Measurements from ENCODE around the gene SOX30.

SOX30 gene

GRCh38 chr5:157672976-157673375, 20.7 kb upstream of the SOX30 start:
- H3K27ac Mint-ChIP-seq, result no peak overlapping the region
- DNase-seq, result no peak
- peaks cover 5% of the 10 kb centered on the region for H3K36me3 Mint-ChIP-seq
- H3K4me3 Mint-ChIP-seq, result no peak overlapping the region
- CTCF ChIA-PET, result no interaction called here
- peaks cover 1% of the 10 kb centered on the region for H3K9me3 Mint-ChIP-seq
- H3K4me1 Mint-ChIP-seq, result peaks cover 30% of the 10 kb centered on the region
- peaks cover 60% of the 10 kb centered on the region for H3K27me3 Mint-ChIP-seq

GRCh38 chr5:157671592-157672330, 19.5 kb upstream of the SOX30 start:
- CTCF ChIA-PET, result no interaction called here
- Mint-ChIP-seq H3K27me3 (peaks cover 61% of the 10 kb centered on the region), H3K27ac (peak overlapping the region; percentile 60)

GRCh38 chr5:157670662-157671591, 18.7 kb upstream of the SOX30 start, which contains the start of gene C5orf52:
Gene C5orf52, plus strand, starts transcription at chr5:157671533. Its CDS starts 82 bp downstream, at chr5:157671615.
- CTCF ChIA-PET, result interaction anchor here (0.9 to 3.7 kb wide), 6 partner anchors 10 to 125 kb away, joined by 3 to 31 read pairs (median 4); partner anchors contain the start of gene LSM11

More at GRCh38 chr5:157671592-157672330, 19.5 kb upstream of the SOX30 start:
- Mint-ChIP-seq H3K4me1 (peaks cover 30% of the 10 kb centered on the region), H3K36me3 (peaks cover 5% of the 10 kb centered on the region), H3K9me3 (no peaks in the 10 kb centered on the region), H3K4me3 (peak overlapping the region; percentile 83)
- no peak for DNase-seq

GRCh38 chr5:157669701-157670097, 17.5 kb upstream of the SOX30 start:
- DNase-seq, result no peak
- H3K27ac Mint-ChIP-seq, result no peak overlapping the region
- H3K4me1 Mint-ChIP-seq, result peaks cover 30% of the 10 kb centered on the region
- CTCF ChIA-PET, result interaction anchor here (0.7 to 3.7 kb wide), 9 partner anchors 43 to 280 kb away, joined by 3 to 32 read pairs (median 3); partner anchors contain the start of gene LSM11
- H3K9me3 Mint-ChIP-seq, result peaks cover 4% of the 10 kb centered on the region
- no peak overlapping the region for H3K4me3 Mint-ChIP-seq
- peaks cover 11% of the 10 kb centered on the region for H3K36me3 Mint-ChIP-seq
- H3K27me3 Mint-ChIP-seq, result peaks cover 66% of the 10 kb centered on the region

More at GRCh38 chr5:157670662-157671591, 18.7 kb upstream of the SOX30 start, which contains the start of gene C5orf52:
- peak; percentile 43 for DNase-seq
- peak within 1 kb of the TSS; percentile 83 for H3K4me3 Mint-ChIP-seq
- peaks cover 5% of the 10 kb centered on the region for H3K36me3 Mint-ChIP-seq
- H3K4me1 Mint-ChIP-seq, result peaks cover 30% of the 10 kb centered on the region
- H3K9me3 Mint-ChIP-seq, result no peaks in the 10 kb centered on the region
- H3K27ac Mint-ChIP-seq, result peak within 1 kb of the TSS; percentile 60
- H3K27me3 Mint-ChIP-seq, result peaks cover 66% of the 10 kb centered on the region

GRCh38 chr5:157668356-157668755, 16.1 kb upstream of the SOX30 start:
- Mint-ChIP-seq H3K27ac (no peak overlapping the region), H3K9me3 (peaks cover 8% of the 10 kb centered on the region)

GRCh38 chr5:157665467-157666070, 13.3 kb upstream of the SOX30 start:
- no peak overlapping the region for H3K4me3 Mint-ChIP-seq
- no peak overlapping the region for H3K27ac Mint-ChIP-seq
- no peak for DNase-seq
- peaks cover 16% of the 10 kb centered on the region for H3K9me3 Mint-ChIP-seq
- H3K36me3 Mint-ChIP-seq, result peaks cover 16% of the 10 kb centered on the region
- H3K27me3 Mint-ChIP-seq, result peaks cover 36% of the 10 kb centered on the region
- CTCF ChIA-PET, result no interaction called here
- H3K4me1 Mint-ChIP-seq, result peaks cover 12% of the 10 kb centered on the region

More at GRCh38 chr5:157668356-157668755, 16.1 kb upstream of the SOX30 start:
- no peak overlapping the region for H3K4me3 Mint-ChIP-seq
- peaks cover 14% of the 10 kb centered on the region for H3K36me3 Mint-ChIP-seq
- H3K4me1 Mint-ChIP-seq, result peaks cover 30% of the 10 kb centered on the region
- CTCF ChIA-PET, result interaction anchor here (0.6 to 3.7 kb wide), 12 partner anchors 47 to 250 kb away, joined by 3 to 32 read pairs (median 4); partner anchors contain the start of gene LSM11
- DNase-seq, result no peak
- peaks cover 57% of the 10 kb centered on the region for H3K27me3 Mint-ChIP-seq

- Mint-ChIP-seq H3K36me3 (peaks cover 27% of the 10 kb centered on the region), H3K4me3 (no peak overlapping the region), H3K9me3 (peaks cover 50% of the 10 kb centered on the region), H3K27ac (no peak overlapping the region), H3K27me3 (peaks cover 13% of the 10 kb centered on the region), H3K4me1 (no peaks in the 10 kb centered on the region)
- no peak for DNase-seq
- CTCF ChIA-PET, result no interaction called here
Measured at GRCh38 chr5:157659868-157660660, 7.8 kb upstream of the SOX30 start.

- DNase-seq, result no peak
- no peaks in the 10 kb centered on the region for H3K4me1 Mint-ChIP-seq
- no peak overlapping the region for H3K27ac Mint-ChIP-seq
- CTCF ChIA-PET, result no interaction called here
- peaks cover 13% of the 10 kb centered on the region for H3K27me3 Mint-ChIP-seq
- peaks cover 51% of the 10 kb centered on the region for H3K9me3 Mint-ChIP-seq
- H3K4me3 Mint-ChIP-seq, result no peak overlapping the region
- H3K36me3 Mint-ChIP-seq, result peaks cover 21% of the 10 kb centered on the region
Measured at GRCh38 chr5:157658893-157659292, 6.7 kb upstream of the SOX30 start.

- peaks cover 60% of the 10 kb centered on the region for H3K9me3 Mint-ChIP-seq
Measured at GRCh38 chr5:157657516-157657915, 5.3 kb upstream of the SOX30 start.

GRCh38 chr5:157651623-157652376, 438 bp downstream of the SOX30 start:
- Mint-ChIP-seq H3K27me3 (peaks cover 12% of the 10 kb centered on the region), H3K9me3 (peaks cover 35% of the 10 kb centered on the region), H3K27ac (peak overlapping the region; percentile 68), H3K4me1 (peaks cover 15% of the 10 kb centered on the region), H3K4me3 (peak overlapping the region; percentile 65), H3K36me3 (peaks cover 20% of the 10 kb centered on the region)
- peak; percentile 85 for DNase-seq
- CTCF ChIA-PET, result interaction anchor here (0.8 to 2.2 kb wide), 4 partner anchors 66 to 92 kb away, joined by 3 to 9 read pairs (median 4); partner anchors contain the start of gene LSM11

More at GRCh38 chr5:157657516-157657915, 5.3 kb upstream of the SOX30 start:
- H3K4me3 Mint-ChIP-seq, result no peak overlapping the region
- H3K36me3 Mint-ChIP-seq, result peaks cover 28% of the 10 kb centered on the region
- DNase-seq, result no peak
- peaks cover 6% of the 10 kb centered on the region for H3K4me1 Mint-ChIP-seq
- CTCF ChIA-PET, result no interaction called here
- no peak overlapping the region for H3K27ac Mint-ChIP-seq
- peaks cover 8% of the 10 kb centered on the region for H3K27me3 Mint-ChIP-seq

- peaks cover 15% of the 10 kb centered on the region for H3K4me1 Mint-ChIP-seq
- no peak overlapping the region for H3K27ac Mint-ChIP-seq
- H3K27me3 Mint-ChIP-seq, result peaks cover 12% of the 10 kb centered on the region
- no peak for DNase-seq
- CTCF ChIA-PET, result interaction anchor here (1.0 to 2.2 kb wide), 5 partner anchors 15 to 112 kb away, joined by 3 to 9 read pairs (median 4); partner anchors contain the start of gene LSM11
- H3K4me3 Mint-ChIP-seq, result no peak overlapping the region
- H3K36me3 Mint-ChIP-seq, result peaks cover 18% of the 10 kb centered on the region
- peaks cover 31% of the 10 kb centered on the region for H3K9me3 Mint-ChIP-seq
Measured at GRCh38 chr5:157650991-157651611, 1.1 kb downstream of the SOX30 start.

- H3K4me3 Mint-ChIP-seq, result no peak overlapping the region
- peaks cover 15% of the 10 kb centered on the region for H3K9me3 Mint-ChIP-seq
- peaks cover 15% of the 10 kb centered on the region for H3K4me1 Mint-ChIP-seq
- no peak overlapping the region for H3K27ac Mint-ChIP-seq
- peaks cover 12% of the 10 kb centered on the region for H3K27me3 Mint-ChIP-seq
- no peak for DNase-seq
- CTCF ChIA-PET, result interaction anchor here (0.6 kb wide), 1 partner anchor 125 kb away, joined by 3 read pairs; no protein-coding TSS in a partner anchor
- peaks cover 15% of the 10 kb centered on the region for H3K36me3 Mint-ChIP-seq
Measured at GRCh38 chr5:157649101-157649500, 3.1 kb downstream of the SOX30 start.
